PFSK-1 (cell line): ENCODE measurements around the gene PBX4.

Experiments used
- POLR2AphosphoS5 ChIP-seq: IDR thresholded peaks from 2 replicates; pipeline ENCODE4 v1.6.1; 2012; ENCODE audit warnings: low read depth, mild to moderate bottlenecking, control low read depth, low read length, moderate library complexity
- SIN3A ChIP-seq: IDR thresholded peaks from 2 replicates; pipeline ENCODE4 v1.6.1; 2012; ENCODE audit warnings: mild to moderate bottlenecking, low read length, moderate library complexity, borderline replicate concordance; ENCODE audit not compliant: insufficient read depth
- TAF1 ChIP-seq: IDR thresholded peaks from 2 replicates; pipeline ENCODE4 v1.6.1; 2012; ENCODE audit warnings: low read length, control low read depth, borderline replicate concordance; ENCODE audit not compliant: insufficient read depth

DNA sequence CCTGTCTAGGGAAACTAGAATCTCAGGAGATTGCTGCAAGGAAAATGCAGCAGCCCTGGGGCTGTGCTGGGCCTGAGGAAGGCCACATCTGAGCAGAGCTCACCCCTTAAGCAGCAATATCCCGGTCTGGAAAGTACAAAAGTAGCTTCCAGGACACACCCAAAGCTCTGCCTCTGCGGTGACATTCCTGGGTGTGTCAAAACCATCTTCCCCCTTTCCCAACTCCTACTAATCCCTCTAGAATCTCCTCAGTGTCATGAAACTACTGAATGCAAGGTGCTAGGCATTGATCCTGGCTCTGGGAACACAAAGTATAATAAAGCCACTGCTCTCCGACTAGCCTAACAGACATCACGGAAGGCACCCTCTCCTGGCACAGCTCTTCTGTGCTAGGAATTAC is 5.0 kb downstream of the PBX4 start:
- TF ChIP-seq TAF1 (no peak), POLR2AphosphoS5 (no peak), SIN3A (no peak)
